NCI-H146 (cell line): Measurements from ENCODE around the gene LINC00237.

ENCODE experiments used
- DNase-seq: peaks from one replicate; lab custom pipeline; 2025; lab: John Stamatoyannopoulos, UW

Gene LINC00237

DNA sequence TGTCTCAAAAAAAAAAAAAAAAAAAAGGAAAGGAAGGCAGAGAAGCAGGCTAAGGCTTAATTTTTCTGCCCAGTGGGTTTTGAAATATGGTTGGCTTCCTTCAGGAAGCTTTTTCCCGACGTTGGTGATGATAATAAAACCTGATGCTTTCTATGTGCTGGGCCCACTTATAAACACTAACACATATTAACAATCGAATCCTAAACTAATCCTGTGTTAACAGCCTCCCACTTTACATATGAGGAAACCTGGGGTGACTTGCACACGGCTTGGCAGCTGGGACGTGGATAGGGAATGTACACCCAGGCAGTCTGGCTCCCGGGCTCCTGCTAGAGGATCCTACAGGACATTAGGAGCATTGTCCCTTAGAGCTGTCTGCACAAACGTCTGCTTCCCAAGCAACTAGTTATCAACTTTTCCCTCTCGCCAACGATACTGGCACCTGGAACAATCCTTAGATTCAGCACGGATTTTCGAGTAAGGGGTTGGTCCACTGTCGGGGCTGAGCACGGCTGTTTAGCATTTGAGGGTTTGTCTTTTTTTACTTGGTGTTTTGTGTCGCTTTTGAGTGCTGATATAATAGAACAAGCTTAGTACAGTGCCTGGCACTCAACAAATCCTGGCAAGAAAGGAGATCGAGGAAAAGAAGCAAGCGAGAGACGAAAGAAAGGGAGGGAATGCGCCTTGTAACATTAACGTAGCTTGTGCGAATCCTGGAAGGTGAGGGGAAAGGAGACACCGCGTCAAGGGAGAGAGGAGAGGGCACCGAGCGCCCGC is 19.1 kb upstream of the LINC00237 start:
- peak; percentile 80 for DNase-seq

DNA sequence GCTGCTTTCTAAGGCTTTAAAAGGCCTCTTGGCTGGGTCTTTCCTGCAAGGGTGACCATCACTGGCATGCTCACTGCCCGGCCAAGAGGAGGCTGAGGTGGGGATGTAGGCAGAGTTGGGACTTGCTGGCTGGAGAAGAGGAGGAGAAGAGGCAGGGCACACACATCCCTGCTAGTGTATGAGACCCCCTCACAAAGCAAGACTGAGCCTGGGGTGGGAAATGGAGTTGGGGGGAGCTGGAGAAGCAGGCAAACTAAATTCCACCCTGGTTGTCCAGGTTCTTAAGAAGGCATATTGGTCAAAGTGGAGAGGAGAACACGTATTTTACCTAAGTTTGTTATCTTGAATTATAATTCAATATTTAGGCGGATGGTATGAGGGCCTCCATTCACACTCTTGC is 18.0 kb upstream of the LINC00237 start:
- DNase-seq, result no peak

DNA sequence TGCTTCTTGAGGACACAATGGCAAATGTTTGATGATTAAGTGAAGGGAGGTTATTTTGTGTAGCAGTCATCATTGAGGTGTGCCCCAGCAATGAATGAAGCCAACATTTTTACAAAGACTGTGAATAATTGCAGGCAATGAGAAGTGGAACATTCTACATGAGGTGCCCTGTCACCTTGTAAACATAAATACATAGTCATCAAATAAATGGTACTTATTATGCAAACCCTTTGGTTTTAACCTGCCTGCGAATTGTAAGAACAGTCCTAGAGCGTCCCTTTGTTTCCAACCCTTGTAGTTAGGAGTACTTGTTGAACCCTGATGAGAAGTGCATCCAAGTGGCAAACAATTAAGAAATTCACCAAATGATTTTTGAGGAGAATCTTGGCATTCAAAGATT is 12.6 kb upstream of the LINC00237 start:
- DNase-seq, result no peak

DNA sequence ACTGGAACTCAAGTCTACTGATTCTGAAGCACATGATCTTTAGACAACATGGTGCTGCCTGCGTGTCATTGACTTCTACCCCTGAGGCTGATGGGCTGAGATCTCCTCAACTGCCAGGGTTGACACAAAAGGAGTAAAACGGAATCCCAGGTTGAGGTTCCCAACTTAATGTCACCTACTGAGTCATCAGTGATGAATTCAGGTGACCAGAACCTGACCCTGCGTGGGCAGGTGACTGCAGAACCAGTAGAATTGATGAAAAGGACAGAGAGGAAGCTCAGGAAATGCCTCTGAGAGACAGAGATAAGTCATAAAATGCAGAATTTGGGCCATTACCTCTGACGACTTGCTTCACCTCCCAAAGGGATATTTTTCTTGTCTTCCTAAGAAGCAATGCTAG is 12.0 kb upstream of the LINC00237 start:
- no peak for DNase-seq

DNA sequence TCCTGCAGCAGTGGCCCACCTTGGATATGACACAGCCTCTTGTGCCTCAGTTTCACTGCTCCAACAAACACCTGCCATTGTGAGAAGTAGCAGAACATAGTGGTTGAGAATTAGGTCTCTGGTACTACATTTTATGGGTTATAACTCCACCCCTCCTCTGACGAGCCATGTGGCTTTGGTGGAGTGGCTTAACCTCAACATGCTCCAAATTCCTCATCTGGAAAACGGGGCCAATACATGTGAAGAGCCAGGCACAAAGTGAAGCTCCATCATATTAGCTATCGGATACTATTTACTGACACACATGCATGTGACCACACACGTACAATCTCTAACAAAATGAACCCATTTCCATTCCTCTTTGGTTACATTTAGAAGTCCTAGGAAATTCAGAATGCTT is 11.4 kb upstream of the LINC00237 start:
- DNase-seq, result no peak

DNA sequence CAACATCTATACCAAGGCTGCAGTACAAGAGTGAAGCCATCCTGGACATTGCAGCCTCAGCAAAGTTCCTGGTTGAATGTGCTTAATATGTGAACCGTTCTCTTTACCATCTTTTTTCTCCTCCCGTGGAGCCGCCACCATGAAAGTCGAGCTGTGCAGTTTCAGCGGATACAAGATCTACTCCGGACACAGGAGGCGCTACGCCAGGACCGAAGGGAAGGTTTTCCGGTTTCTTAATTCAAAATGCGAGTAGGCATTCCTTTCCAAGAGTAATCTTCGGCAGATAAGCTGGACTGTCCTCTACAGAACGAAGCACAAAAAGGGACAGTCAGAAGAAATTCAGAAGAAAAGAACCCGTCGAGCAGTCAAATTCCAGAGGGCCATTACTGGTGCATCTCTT is 8.4 kb upstream of the LINC00237 start:
- no peak for DNase-seq

DNA sequence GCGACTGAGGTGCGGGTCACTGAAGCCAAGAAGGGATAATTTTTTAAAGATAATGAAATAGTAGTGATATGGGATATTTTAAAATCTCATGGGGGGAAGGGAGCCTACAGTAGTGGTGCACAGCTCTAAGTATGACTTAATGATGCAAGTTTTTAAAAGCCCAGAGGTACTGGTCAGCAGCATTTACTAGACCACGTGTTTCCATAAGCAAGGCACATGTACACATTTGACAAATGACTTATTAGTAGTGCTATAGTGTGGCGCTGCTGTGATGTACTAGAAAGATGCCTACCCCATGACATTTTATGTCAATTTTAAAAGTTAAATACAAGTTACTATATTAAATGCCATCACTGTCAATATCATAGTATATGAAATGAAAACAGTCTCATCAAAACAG is 7.5 kb upstream of the LINC00237 start:
- no peak for DNase-seq

DNA sequence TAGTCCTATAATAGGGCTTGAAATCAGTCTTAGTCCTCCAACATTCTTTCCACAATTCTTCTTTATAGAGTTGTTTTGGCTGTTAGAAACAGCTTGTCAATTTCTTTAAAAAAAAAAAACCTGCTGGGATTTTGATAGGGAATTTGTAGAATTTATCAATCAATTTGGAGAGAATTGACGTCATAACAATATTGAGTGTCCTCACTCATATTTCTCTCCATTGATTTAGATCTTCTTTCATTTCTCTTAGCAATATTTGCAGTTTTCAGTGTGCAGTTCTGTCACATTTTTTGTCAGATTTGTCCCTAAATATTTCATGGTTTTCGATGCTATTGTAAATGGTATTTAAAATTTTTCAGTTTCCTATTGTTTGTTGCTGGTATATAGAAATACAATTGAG is 5.3 kb upstream of the LINC00237 start:
- DNase-seq, result no peak

DNA sequence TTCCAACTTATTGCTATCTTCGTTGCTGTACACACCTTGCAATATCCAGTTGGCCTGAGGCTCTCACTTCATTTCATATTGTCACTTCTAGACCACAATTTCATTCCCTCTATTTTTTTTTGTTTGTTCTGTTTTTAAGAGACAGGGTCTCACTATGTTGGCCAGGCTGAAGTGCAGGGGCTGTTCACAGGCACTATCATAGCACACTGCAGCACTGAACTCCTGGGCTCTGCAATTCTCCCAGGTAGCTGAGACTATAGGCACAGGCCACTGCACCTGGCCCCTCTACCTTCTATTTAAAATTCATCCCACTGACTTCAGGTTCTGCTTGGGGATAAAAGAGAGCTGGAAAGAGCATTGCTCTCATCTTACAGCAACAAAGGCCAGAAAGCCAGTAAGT is 4.7 kb upstream of the LINC00237 start:
- DNase-seq, result no peak

DNA sequence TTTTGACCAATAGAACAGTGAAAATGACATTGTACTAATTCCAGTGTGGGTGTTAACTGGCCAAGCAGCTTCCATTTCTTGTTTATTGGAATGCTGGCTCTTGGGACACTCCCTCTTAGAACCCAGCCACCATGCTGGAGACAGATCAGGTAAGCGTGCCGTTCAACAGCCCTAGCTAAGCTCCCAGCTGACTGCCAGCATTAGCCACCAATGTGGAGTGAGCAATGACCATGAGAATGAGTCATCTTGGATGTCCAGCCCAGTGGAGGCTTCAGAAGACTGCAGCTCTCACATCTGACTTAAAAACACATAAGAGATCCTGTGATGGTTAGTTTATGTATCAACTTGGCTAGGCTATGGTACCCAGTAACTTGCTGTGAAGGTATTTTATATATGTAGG is 3.0 kb upstream of the LINC00237 start:
- no peak for DNase-seq

DNA sequence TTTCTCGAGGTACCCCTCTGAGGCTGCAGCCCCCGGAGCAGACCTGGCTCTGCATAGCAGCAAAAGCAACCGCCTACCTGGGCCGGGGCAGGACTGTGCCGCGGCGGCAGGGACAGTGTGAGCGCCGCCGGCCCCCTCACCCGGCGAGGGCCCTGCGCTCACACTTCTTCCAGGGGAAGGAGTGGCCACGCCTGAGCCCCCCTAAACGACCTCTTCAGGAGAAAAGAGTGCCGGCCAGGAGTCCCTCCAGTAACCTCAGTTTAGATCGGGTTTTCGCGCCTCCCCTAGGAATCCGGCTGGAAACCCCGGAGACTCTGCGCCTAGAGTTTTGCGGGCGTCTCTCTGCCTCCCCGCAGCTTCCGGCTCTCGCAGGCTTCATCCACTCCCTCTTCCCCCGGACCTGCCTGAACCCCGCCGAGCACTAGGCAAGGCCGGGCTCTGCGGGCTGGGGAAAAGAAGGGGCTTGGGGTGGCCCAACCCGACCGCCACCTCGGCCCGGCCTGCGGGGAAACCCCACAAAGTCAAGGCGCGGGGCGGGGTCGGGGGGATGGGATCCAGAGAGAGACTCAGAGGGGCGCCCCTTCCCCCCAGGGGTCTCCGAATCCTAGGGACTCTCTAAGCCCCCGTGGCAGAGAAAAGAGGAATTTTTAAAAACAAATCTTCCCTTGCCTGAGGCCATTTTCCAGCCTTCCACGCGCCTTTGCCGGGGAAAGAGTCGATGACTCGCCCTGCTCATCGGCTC is 558 bp downstream of the LINC00237 start:
- DNase-seq, result peak; percentile 43

DNA sequence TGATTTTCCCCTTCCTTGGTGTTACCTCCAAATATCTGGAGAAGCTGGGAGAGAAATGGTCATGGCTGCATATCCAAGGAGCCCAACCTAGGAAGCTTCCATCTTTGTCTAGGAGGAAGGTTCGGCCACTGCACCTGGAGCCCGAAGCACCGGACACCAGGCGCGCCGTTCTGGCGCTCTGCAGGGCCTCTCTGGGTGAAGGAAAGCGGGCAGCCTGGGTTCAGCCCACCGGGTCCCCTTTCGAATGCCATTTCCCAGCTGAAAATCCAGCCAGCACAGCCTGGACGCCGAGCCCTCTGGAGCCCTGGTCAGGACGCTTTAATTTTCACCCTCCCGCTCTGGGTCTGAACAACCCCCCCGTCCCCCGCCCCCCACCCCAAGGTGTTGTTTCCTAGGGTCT is 1.2 kb downstream of the LINC00237 start:
- no peak for DNase-seq

DNA sequence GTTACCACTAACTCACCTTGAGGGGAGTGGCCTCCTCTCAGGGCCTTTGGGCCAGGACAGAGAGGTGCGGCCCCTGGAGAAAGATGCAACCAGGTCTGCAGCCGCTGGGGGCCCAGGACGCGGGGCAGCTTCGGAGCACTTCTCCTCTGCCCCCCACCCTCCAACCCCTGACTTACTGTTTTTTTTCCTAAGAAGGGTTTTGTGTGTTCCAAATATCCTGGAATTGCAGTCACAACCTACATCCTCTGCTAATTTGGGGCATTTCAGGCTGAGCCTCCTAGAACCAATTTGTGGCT is 1.7 kb downstream of the LINC00237 start:
- DNase-seq, result no peak

DNA sequence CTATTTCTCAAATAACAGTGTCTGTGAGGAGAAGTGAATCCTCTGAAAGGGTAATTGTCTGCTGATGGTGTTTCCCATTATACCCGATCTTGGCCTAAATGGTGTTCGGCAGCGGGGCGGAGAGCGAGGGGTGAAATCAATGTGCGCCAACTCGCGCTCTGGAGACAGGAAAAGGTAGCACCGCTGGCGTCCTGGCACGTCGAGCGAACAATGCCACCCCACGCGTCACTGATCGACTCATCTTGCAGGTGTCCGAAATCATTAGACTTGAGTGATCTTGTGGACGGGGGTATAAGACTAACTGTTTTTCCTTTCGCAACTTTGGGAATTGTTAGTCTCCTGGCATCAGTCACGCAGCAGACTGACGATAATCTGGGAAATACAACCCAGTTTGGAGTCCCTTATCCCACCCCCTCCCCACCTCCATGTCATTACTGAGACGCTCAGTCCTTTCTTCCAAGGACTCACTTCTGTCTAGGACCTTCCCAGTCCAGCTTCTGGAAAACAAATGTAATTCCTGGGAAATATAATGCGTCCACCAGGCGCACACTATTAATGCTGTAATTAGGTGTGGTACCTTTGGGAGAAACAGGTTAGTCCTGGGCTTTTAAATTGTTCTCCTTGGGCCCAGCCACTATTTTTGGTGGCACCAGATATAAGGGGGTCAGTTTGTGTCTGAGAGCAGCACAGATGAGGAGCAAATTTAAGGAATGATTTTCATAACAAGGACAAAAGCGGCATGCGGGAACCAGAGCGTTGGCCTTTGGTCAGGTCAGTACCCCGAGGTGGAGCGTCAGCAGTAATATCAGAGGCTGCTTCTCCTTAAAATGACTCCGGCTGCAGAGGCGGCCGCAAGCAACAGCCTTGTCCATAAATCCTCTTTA is 2.3 kb downstream of the LINC00237 start:
- DNase-seq, result no peak

DNA sequence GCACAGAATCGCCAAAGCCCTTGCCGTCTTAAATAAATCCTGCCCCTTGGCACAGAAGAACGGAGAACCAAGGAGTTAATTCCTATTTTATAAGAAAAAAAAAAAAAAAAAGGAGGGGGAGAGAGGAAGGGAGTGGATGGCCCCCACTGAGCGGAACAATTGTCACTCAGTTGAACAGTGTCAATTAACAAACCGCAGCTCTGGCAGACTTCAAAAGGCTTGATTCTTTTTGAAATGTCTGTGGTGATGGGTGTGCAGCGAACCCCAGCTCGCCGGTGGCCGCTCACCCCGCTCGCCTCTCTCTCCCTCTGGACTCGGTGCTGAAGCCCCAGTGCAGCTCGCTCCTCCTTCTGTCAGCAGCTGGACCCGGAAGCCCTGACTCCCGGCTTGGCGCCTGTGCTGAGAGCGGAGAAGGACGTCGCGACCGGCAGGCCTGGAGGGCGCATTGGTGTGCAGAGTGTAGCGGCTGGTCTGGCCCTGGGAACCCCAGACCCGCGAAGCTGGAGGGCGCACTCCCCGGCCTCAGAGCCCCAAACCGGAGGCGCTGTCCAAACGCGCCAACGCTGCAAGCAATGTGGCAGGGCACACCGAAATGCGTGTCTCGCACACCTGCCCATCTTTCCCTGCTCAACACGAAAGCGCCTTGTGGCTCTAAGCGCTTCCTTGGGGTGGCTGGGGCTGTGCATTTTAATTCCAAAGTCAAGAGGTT is 3.4 kb downstream of the LINC00237 start:
- DNase-seq, result peak; percentile 78

DNA sequence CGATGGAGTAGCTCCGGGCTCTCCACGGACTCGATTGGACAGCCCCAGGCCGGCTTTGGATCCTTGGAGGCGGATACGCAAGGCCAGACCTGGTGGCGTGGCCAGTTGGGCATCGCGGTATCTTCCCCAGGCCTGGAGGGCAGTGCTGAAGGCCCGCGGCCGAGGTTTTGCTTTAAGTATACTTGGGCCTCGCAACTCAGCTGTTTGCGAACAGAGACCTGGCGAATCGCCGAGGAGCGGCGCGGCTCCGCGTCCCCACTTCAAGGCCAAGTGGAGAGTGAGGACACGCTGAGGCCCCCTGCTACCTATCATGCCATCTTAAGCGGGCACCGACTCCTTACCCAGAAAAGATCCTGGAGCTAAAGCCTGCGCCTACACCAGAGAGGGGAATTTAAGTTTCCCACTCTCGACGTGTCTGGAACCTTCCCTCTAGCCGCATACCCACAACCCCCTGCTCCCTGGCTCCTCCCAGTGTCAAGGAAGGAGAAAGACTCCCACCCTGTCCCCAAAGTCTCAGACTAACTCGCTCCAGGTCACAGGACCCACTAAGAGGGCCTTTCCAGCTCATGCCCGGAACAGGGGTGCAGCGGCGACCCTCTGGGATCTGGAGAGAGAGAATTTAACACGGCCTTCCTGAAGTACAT is 4.1 kb downstream of the LINC00237 start:
- DNase-seq, result peak; percentile 81

DNA sequence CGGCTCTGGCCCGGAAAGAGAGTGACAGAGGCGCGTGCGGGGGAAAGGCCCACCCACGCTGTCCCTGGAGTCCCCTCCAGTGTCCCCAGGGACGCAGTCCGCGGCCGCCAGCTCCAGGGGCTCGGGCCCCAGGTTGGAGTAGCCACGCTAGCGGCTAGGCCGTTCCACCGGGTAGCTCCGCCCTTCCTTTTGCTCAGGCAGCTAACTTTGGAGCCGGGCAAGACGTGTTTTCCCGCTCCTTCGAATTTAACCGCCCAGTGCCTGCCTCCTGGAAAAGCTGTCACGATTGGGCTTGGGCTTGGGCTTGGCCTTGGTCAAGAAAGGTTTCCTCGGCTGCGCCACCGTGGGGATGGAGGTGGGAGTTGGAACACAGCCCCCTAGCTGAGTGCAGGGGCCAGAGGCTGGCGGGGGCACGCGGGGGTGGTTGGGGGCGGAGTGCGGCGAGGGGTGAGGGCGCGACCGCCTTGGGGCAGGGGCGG is 4.7 kb downstream of the LINC00237 start:
- peak; percentile 81 for DNase-seq

DNA sequence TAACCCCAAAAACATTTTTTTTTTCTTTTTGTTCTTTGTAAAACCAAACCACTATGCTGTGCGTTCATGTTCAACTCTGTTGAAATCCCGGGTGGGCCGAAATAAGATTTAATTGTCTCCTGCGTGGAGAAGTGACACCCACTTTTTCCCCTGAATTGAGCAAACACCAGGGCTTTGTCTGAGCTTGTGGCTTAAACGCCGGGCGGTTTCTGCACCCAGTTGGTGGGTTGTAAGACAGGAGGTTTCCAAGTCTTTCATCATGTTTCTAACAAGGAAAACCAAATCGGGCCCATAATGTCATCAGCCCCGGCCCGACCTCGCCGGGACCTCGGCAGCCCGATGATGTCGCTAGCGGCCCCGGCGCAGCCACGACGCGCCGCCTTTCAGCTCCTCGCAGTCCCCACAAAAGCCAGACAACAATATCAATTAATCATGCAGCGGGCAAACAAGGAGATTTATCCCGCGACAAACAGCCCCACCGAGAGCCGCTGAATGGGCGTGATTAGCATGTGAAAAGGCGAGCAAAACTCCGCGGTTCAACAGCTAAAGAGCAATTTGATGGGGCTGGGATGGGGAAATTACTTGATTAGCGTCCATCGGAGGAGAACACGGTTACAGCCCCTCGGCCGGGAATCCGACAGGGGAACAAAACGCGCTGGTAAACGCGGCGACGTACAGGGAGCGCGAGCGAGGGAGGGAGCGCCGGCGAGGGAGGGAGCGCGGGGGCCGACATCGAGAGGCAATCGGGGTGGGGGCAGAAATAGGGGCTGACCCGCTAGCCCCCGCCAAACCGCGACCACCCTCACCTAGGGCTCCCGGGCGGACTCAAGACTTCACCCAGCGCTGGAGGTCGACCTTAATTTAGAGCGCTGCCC is 5.3 kb downstream of the LINC00237 start:
- peak; percentile 65 for DNase-seq

DNA sequence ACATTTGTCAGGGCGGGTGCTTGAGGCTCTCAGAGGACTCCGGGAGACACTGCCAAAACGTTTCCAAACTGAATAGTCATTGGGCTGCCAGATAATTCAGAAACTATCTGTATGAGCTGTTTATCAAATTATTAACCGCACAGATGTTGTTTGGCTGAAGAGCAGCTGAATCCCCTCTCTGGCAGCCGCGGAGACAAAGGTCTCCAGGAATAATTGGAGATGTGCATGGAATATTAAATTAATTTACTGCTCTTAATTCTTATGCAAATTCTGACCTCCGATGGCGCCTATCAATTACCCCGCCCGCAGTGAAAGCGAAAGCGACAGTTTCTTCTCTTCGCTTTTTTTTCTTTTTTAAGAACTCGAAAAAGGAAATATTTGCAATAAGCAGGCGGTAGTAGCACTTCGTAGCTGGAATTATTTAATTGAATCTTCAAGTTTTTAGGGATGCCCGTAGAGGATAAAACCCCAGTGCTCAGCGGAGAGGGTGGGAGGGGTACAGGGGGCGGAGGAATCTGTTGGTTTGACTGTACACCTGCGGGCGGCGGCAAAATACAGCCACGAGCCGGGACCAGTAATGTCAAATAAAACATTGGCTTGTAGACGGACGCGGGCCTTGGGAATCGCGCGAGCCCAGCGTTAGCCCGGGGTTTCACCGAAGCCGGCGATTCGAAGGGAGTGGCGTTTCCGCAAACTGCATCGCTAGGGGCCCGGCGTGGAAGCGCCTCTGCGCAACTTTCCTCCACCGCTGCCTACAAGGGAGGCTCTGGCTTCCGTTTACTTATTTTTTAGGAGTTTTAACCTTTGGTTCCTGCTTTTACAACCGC is 6.2 kb downstream of the LINC00237 start:
- peak; percentile 65 for DNase-seq
